HL-60/S4 treated with retinoic acid at 250 ng/mL for 4 days and 3 days (cell line): Measurements from ENCODE around the gene RNF223.
"Not testable (repeated sequence)": the region's sequence is repeated elsewhere in the genome, so short reads cannot be mapped to it uniquely, and the experiment has no call there.

Experiments
- in situ Hi-C: fragments of 300-500 bp; cut with MboI; formaldehyde crosslinking; loops from 2 replicates; pipeline ENCODE4 v1.7.0; 2022; ENCODE audit warnings: low sequenced_read_pairs

The RNF223 gene

DNA sequence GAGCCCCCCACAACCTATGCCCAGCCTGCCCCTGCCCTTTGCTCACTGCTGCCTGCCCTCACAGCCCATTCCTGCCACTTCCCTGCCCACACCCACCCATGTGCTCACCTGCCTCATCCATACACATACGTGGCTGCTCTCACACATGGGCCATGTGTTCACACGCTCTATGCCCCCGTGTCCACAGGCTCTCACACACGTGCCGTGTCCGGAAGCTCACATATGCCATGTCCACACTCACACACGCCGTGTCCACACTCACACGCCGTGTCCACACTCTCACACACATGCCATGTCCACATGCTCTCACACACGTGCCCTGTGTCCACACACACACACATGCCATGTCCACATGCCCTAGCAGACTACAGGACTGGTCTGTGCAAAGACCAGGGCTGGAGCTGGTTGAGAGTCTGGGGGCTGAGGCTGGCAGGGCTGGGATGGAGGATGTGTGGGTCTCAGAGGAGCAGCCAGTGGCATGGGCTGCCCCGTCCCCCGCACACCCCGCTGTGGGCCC lies 583 bp upstream of the RNF223 start:
- in situ Hi-C loops, result no loop called here

DNA sequence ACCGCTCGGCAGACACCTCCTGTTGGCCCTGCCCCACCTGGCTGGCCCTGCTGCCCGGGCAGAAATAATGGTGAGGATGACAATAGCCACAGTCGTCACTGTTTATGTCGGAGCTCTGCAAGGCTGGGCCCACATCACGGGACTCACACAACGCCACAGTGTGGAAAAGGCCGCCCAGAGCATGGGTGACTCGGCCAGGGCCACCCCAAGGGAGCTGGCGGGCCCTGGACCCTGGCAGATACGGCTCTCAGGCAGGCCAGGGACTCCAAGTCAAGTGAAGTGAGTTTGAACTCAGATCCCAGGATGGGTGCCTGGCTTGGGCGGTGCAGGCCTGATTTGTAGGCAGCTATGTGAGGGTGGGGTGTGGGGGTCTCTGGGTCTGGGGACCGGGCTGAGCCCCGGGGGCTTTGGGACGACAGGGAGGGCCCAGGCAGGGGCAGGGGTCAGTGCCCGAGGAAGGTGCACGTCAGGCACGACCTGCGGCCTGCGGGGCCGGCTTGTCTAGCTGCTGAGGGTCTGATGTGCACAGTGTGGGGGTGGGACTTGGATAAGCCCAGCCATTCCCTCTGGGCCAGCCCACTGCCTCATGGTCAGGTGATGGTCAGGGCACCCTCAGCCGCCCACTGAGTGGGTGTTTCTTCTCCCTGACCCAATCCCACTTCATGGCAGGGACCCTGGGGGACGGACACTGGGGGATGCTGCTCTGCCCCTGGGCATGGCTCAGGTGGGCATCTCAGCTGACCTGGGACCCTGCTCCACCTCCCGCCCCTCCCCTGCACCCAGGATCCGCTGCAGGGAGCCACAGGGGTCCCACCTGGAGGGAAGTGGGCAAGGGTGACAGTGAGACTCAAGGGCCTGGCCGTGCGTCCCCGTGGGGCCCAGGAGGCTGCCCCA lies 1.0 kb downstream of the RNF223 start:
- in situ Hi-C loops, result no loop called here

DNA sequence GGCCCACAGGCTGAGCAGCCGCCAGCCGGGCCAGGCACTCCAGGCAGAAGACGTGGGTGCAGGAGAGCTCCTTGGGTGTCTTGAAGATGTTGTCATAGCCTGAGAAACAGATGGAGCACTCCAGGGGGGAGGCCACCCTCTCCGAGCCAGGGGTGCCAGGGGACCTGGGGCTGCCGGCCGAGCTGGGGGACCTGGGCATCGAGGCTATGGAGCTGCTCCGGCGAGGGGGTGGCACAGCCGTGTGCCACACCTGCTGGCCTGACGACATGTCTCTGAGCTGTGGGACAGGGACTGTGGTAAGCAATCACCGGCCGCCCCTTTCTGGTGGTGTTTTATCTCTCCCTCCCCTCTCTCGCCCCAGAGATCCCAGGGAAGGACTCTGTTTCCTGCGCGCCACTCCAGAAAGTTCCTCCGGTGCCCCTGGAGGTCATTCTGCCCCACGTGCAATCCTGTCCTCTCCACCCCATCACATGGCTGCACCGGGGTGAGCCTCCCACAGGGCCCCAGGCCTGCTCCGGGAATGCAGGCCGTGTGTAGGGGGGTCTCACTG lies 1.7 kb downstream of the RNF223 start:
- in situ Hi-C loops, result no loop called here

DNA sequence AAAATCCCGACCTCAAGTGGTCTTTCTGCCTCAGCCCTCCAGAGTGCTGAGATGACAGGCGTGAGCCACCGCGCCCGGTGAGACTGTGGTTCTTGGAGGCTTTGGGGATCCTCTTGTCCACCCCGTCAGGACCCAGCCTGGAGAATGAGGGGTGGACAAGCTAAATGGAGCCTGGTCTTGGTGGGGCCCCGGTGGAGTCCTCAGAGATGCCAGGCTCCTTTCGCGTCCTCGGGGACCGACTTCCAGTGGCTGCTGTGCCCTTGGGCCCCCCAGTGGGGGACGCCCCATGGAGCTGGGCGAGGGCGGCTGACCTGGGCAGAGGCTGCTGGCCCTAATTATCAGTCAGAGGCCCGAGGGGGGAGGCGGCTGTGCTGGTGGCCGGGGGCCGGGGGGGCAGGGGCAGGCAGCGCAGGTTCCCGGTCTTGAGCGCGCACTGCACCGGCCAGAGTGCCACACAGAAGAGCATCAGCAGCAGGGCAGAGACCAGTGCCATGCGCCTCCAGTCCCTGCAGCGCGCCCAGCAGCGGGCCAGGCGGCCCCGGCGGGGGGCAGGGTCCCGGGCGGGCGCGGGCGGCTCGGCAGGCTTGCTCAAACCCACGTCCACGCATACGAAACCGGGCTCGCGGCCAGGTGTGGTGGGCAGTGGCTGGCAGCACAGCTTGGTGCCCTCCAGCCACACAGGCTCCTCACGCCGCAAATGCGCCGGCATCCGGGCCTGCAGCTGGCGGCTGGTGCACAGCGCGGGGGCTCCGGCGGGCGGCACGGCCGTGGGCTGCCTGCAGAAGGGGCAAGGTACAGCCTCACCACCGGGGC lies 2.4 kb downstream of the RNF223 start:
- in situ Hi-C loops, result no loop called here

GRCh38 chr1:1069711-1070676 lies 4.1 kb downstream of the RNF223 start:
- in situ Hi-C loops, result no loop called here

DNA sequence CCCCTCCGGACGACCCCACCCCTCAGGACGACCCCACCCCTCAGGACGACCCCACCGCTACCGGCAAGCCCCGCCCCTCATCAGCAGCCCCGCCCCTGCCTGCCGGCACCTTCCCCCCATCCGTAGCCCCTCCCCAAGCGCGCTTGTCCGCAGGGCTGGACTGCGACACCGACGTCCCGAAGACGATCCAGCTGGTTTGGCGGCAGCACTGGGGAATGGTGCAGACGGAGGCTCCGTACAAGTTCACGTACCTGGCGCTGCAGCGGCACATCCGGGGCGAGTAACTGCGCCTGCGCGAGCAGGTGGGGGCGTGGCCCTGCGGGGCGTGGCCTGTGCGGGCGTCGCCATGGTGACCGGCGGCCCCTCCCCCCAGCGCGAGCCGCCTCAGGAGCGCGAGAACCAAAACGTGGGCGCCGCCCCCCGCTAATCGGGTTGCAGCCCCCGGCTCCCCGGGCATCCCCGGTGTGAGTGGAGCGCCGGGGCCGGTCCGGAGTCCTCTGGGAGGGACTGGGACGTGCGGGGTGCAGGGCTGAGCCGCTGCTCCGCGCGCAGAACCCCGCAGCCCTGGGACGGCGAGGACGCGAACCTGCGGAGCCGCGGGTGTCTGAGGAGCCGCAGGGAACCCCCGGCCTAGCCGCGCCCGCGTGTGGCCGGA lies 4.9 kb downstream of the RNF223 start:
- in situ Hi-C loops, result no loop called here

- in situ Hi-C loops, result no loop called here
These were observed 5.5 kb downstream of the RNF223 start for GRCh38 chr1:1068517-1069055.

DNA sequence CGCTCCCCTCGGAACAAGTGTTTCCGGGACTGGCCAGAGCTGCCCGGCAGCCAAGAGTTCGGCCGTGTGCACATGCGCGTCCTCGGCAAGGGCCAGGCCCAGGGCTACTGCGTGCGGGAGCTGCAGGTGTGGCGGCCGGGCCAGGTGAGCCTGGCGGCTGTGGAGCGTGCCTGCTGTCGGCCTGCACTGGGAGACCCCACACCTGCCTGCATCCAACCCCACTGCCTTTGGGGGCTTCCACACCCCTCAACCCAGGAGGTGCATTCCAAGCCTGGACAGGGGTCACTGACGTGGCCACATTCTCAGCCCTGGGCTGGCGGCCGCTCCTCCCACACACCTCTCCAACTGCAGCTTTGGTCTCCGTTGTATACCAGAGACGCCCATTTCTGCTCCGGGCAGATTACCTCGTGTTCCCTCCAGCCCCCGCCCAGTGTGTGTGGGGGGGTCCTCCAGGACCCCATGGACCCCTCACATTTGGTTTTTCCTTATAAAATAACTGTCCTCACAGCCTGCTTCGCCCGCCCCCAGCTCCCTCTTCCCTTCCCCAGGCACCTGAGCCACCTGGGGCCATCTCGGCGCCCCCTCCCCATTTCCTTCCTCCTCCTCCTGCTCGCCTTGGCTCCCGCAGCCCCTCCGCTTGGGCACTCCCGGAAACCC lies 6.1 kb downstream of the RNF223 start:
- in situ Hi-C loops, result no loop called here

- in situ Hi-C loops, result no loop called here
These were observed 6.7 kb downstream of the RNF223 start for GRCh38 chr1:1067284-1067859.

GRCh38 chr1:1066403-1067283 lies 7.5 kb downstream of the RNF223 start:
- in situ Hi-C loops, result no loop called here

GRCh38 chr1:1065940-1066304 lies 8.2 kb downstream of the RNF223 start:
- in situ Hi-C loops, result not testable (repeated sequence)

GRCh38 chr1:1065265-1065939 lies 8.7 kb downstream of the RNF223 start:
- in situ Hi-C loops, result no loop called here

GRCh38 chr1:1063945-1064831 lies 9.9 kb downstream of the RNF223 start:
- in situ Hi-C loops, result no loop called here

DNA sequence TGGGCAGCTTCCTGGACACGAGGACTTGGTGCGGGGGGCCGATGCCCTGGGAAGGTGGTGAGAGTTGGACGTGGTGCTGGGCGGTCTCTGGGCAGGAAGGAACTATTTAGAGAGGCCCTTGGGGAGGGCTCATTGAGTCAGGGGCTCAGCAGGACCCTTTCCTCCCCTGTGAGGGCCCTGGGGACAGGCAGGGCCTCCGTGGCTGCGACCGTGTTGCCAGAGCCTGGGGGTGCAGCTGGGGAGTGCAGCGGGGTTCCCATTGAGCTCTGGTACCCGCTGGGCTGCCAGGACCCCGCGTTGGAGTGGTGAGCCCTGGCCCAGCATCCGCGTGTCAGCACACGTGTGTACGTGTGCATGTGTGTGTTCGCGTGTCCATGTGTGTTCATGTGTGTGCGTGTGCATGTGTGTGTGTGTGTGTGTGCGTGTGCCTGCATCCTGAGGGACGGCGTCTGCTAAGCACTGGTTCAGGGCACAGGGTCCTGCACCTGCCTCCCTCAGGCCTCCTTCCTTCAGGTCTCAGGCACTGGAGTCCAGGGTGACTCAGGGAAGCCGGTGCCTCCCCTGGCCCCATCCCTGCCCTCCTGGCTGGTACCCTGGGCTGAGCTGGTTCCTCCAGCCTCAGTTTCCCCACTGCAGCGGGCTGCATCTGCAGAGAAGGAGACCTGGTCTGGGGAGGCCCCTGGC lies 10.7 kb downstream of the RNF223 start:
- in situ Hi-C loops, result no loop called here

DNA sequence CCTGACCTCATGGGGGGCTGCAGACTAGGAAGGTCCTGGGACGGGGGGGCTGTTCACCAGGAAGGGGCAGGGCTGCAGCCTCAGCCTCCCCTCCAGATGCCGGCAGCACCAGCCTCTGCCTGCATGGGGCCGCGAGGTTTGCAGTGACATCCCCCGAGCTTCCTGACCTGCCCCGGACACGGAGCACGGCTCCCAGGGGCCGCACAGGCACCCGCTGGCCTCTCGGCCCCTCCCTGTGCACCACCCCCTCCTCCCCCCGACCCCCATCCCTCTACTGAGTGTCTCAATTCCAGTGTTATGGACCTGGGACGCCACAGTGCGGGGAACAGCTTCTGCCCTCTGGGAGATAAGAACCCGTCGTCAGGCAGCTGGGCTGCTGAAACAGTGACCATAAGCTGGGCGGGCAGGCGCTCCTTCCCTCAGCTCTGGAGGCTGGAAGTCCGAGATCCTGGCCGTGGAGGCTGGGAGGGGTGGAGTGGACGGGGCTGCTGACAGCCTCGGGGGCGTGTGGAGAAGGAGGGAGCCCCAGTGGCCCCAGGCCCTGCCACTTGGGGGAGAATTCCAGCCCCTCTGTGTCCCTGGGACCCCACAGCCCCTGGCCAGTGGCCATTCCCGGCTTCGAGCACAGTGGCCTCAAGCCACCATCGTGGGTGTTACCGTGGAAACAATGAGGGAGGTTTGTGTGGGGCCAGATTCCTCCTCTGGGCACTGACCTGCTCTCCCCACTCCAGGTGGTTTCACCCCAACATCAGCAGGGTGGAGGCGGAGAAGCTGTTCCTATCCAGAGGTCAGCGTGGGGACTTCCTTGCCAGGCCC lies 11.6 kb downstream of the RNF223 start:
- in situ Hi-C loops, result no loop called here
